Measurements from ENCODE around the gene RPA1. TPM values are rescaled to one million over a fixed set of nuclear protein-coding genes. Genes with fewer than 3 reads are reported as not detected.
"Not testable (repeated sequence)": the region's sequence is repeated elsewhere in the genome, so short reads cannot be mapped to it uniquely, and the experiment has no call there.

RPA1 gene
- total RNA-seq, 2 donors from 2014 or later: 121 to 139 TPM

GRCh38 chr17:1847191-1847590, 17.4 kb downstream of the RPA1 start:
- Mint-ChIP-seq H3K4me3 (no peak overlapping the region), H3K27ac (no peak overlapping the region), H3K27me3 (no peaks in the 10 kb centered on the region), H3K4me1 (peaks cover 9% of the 10 kb centered on the region), H3K36me3 (ENCODE audit: low read depth) (peaks cover 97% of the 10 kb centered on the region), H3K9me3 (no peaks in the 10 kb centered on the region)
- no peak for ATAC-seq (replicated peaks)

- Mint-ChIP-seq H3K4me3 (peak overlapping the region; percentile 14), H3K27ac (peak overlapping the region; percentile 65), H3K36me3 (ENCODE audit: low read depth) (peaks cover 90% of the 10 kb centered on the region), H3K27me3 (no peaks in the 10 kb centered on the region), H3K9me3 (no peaks in the 10 kb centered on the region), H3K4me1 (peaks cover 16% of the 10 kb centered on the region)
- ATAC-seq (replicated peaks): peak; percentile 81
Measured at GRCh38 chr17:1852327-1852726, 22.5 kb downstream of the RPA1 start.

GRCh38 chr17:1853698-1854097, 23.9 kb downstream of the RPA1 start:
- no peak overlapping the region for H3K27ac Mint-ChIP-seq
- peaks cover 16% of the 10 kb centered on the region for H3K4me1 Mint-ChIP-seq
- no peaks in the 10 kb centered on the region for H3K9me3 Mint-ChIP-seq
- H3K4me3 Mint-ChIP-seq: no peak overlapping the region
- H3K27me3 Mint-ChIP-seq: no peaks in the 10 kb centered on the region
- ATAC-seq (replicated peaks): no peak
- peaks cover 88% of the 10 kb centered on the region for H3K36me3 Mint-ChIP-seq (ENCODE audit: low read depth)

- not testable (repeated sequence) for ATAC-seq (replicated peaks); H3K9me3 Mint-ChIP-seq; H3K27me3 Mint-ChIP-seq; H3K27ac Mint-ChIP-seq; H3K4me3 Mint-ChIP-seq
- peaks cover 86% of the 10 kb centered on the region for H3K36me3 Mint-ChIP-seq (ENCODE audit: low read depth)
- peaks cover 11% of the 10 kb centered on the region for H3K4me1 Mint-ChIP-seq
Measured at GRCh38 chr17:1856462-1856861, 26.7 kb downstream of the RPA1 start.

GRCh38 chr17:1860978-1861377, 31.2 kb downstream of the RPA1 start:
- Mint-ChIP-seq H3K27me3 (no peaks in the 10 kb centered on the region), H3K27ac (no peak overlapping the region), H3K9me3 (no peaks in the 10 kb centered on the region), H3K36me3 (ENCODE audit: low read depth) (peaks cover 54% of the 10 kb centered on the region), H3K4me3 (no peak overlapping the region), H3K4me1 (no peaks in the 10 kb centered on the region)
- ATAC-seq (replicated peaks): no peak

GRCh38 chr17:1861391-1862010, 31.7 kb downstream of the RPA1 start:
- ATAC-seq (replicated peaks): no peak
- Mint-ChIP-seq H3K36me3 (ENCODE audit: low read depth) (peaks cover 55% of the 10 kb centered on the region), H3K27ac (no peak overlapping the region), H3K27me3 (no peaks in the 10 kb centered on the region), H3K4me1 (peaks cover under 1% of the 10 kb centered on the region), H3K4me3 (no peak overlapping the region), H3K9me3 (no peaks in the 10 kb centered on the region)

GRCh38 chr17:1865252-1866037, 35.6 kb downstream of the RPA1 start:
- Mint-ChIP-seq H3K36me3 (ENCODE audit: low read depth) (peaks cover 39% of the 10 kb centered on the region), H3K27ac (no peak overlapping the region), H3K9me3 (no peaks in the 10 kb centered on the region), H3K27me3 (no peaks in the 10 kb centered on the region), H3K4me3 (no peak overlapping the region), H3K4me1 (peaks cover 7% of the 10 kb centered on the region)
- ATAC-seq (replicated peaks): peak; percentile 59

- peaks cover 28% of the 10 kb centered on the region for H3K36me3 Mint-ChIP-seq (ENCODE audit: low read depth)
- no peak for ATAC-seq (replicated peaks)
- no peaks in the 10 kb centered on the region for H3K9me3 Mint-ChIP-seq
- H3K4me3 Mint-ChIP-seq: no peak overlapping the region
- no peak overlapping the region for H3K27ac Mint-ChIP-seq
- peaks cover 22% of the 10 kb centered on the region for H3K4me1 Mint-ChIP-seq
- H3K27me3 Mint-ChIP-seq: no peaks in the 10 kb centered on the region
Measured at GRCh38 chr17:1867307-1867706, 37.5 kb downstream of the RPA1 start.

GRCh38 chr17:1868090-1868489, 38.3 kb downstream of the RPA1 start:
- Mint-ChIP-seq H3K9me3 (no peaks in the 10 kb centered on the region), H3K4me1 (peaks cover 28% of the 10 kb centered on the region), H3K27ac (no peak overlapping the region)

GRCh38 chr17:1870592-1870991, 40.8 kb downstream of the RPA1 start:
- Mint-ChIP-seq H3K27me3 (no peaks in the 10 kb centered on the region), H3K27ac (peak overlapping the region; percentile 29), H3K36me3 (ENCODE audit: low read depth) (peaks cover 53% of the 10 kb centered on the region), H3K9me3 (no peaks in the 10 kb centered on the region), H3K4me1 (peaks cover 35% of the 10 kb centered on the region), H3K4me3 (peak overlapping the region; percentile 69)
- peak; percentile 72 for ATAC-seq (replicated peaks)

More at GRCh38 chr17:1868090-1868489, 38.3 kb downstream of the RPA1 start:
- no peaks in the 10 kb centered on the region for H3K27me3 Mint-ChIP-seq
- peaks cover 34% of the 10 kb centered on the region for H3K36me3 Mint-ChIP-seq (ENCODE audit: low read depth)
- no peak for ATAC-seq (replicated peaks)
- no peak overlapping the region for H3K4me3 Mint-ChIP-seq

GRCh38 chr17:1871756-1872155, 42.0 kb downstream of the RPA1 start:
- H3K27me3 Mint-ChIP-seq: no peaks in the 10 kb centered on the region
- H3K27ac Mint-ChIP-seq: peak overlapping the region; percentile 29
- peak; percentile 7 for ATAC-seq (replicated peaks)
- peak overlapping the region; percentile 69 for H3K4me3 Mint-ChIP-seq
- H3K36me3 Mint-ChIP-seq (ENCODE audit: low read depth): peaks cover 61% of the 10 kb centered on the region
- H3K9me3 Mint-ChIP-seq: no peaks in the 10 kb centered on the region
- H3K4me1 Mint-ChIP-seq: peaks cover 32% of the 10 kb centered on the region

GRCh38 chr17:1872254-1872653, 42.4 kb downstream of the RPA1 start:
- Mint-ChIP-seq H3K9me3 (no peaks in the 10 kb centered on the region), H3K27me3 (no peaks in the 10 kb centered on the region), H3K27ac (peak overlapping the region; percentile 29), H3K4me1 (peaks cover 30% of the 10 kb centered on the region), H3K4me3 (peak overlapping the region; percentile 69), H3K36me3 (ENCODE audit: low read depth) (peaks cover 61% of the 10 kb centered on the region)
- ATAC-seq (replicated peaks): no peak

GRCh38 chr17:1872976-1873375, 43.2 kb downstream of the RPA1 start:
- Mint-ChIP-seq H3K27ac (peak overlapping the region; percentile 87), H3K36me3 (ENCODE audit: low read depth) (peaks cover 61% of the 10 kb centered on the region), H3K4me1 (peaks cover 30% of the 10 kb centered on the region), H3K9me3 (no peaks in the 10 kb centered on the region), H3K27me3 (no peaks in the 10 kb centered on the region), H3K4me3 (peak overlapping the region; percentile 69)
- ATAC-seq (replicated peaks): peak; percentile 79

- Mint-ChIP-seq H3K27ac (peak overlapping the region; percentile 87), H3K4me3 (peak overlapping the region; percentile 69), H3K9me3 (no peaks in the 10 kb centered on the region), H3K4me1 (peaks cover 30% of the 10 kb centered on the region), H3K27me3 (no peaks in the 10 kb centered on the region), H3K36me3 (ENCODE audit: low read depth) (peaks cover 65% of the 10 kb centered on the region)
- ATAC-seq (replicated peaks): peak; percentile 81
Measured at GRCh38 chr17:1873418-1873817, 43.6 kb downstream of the RPA1 start.

- Mint-ChIP-seq H3K9me3 (no peaks in the 10 kb centered on the region), H3K4me3 (no peak overlapping the region), H3K27me3 (no peaks in the 10 kb centered on the region), H3K4me1 (peaks cover 26% of the 10 kb centered on the region), H3K27ac (no peak overlapping the region), H3K36me3 (ENCODE audit: low read depth) (peaks cover 87% of the 10 kb centered on the region)
- ATAC-seq (replicated peaks): no peak
Measured at GRCh38 chr17:1875597-1875996, 45.8 kb downstream of the RPA1 start.

Measured in activated T-helper 17 cell treated with anti-CD3 and anti-CD28 coated beads, Interleukin-2, amount 50 U/mL, for 72 hours (primary cell).